Measurements from ENCODE around the gene PIGU. TPM values are rescaled to one million over a fixed set of nuclear protein-coding genes. Genes with fewer than 3 reads are reported as not detected.

PIGU gene
- total RNA-seq, 1 experiment from 2014 or later, result 25.1 TPM

- TF ChIP-seq ZFX (IDR thresholded peaks at IDR 0.05), result no peak
- no peak for TF ChIP-seq EZH2 (IDR thresholded peaks at IDR 0.05)
- no peak for TF ChIP-seq EZH2phosphoT487 (IDR thresholded peaks at IDR 0.05; ENCODE audit: borderline replicate concordance)
- no peak for TF ChIP-seq SP1 (IDR thresholded peaks at IDR 0.05; ENCODE audit: low read depth)
- no peak for TF ChIP-seq RAD21 (IDR thresholded peaks at IDR 0.05; ENCODE audit: low read depth)
- TF ChIP-seq SIN3A (IDR thresholded peaks at IDR 0.05; ENCODE audit: low read depth), result no peak
- TF ChIP-seq MAX (IDR thresholded peaks at IDR 0.05), result no peak
- TF ChIP-seq EGR1 (IDR thresholded peaks at IDR 0.05; ENCODE audit: low read depth), result no peak
- no peak for TF ChIP-seq YY1 (IDR thresholded peaks at IDR 0.05; ENCODE audit: extremely low read depth, insufficient replicate concordance, low read depth, low read length)
- no peak for TF ChIP-seq POLR2A (IDR thresholded peaks at IDR 0.05; ENCODE audit: borderline replicate concordance, extremely low read depth, insufficient read depth, insufficient read length)
- no peak for TF ChIP-seq JUND (IDR thresholded peaks at IDR 0.05)
- TF ChIP-seq CEBPB (IDR thresholded peaks at IDR 0.05; ENCODE audit: low read depth), result no peak
- TF ChIP-seq FOSL1 (IDR thresholded peaks at IDR 0.05; ENCODE audit: low read depth), result no peak
- TF ChIP-seq, protein P1, sequence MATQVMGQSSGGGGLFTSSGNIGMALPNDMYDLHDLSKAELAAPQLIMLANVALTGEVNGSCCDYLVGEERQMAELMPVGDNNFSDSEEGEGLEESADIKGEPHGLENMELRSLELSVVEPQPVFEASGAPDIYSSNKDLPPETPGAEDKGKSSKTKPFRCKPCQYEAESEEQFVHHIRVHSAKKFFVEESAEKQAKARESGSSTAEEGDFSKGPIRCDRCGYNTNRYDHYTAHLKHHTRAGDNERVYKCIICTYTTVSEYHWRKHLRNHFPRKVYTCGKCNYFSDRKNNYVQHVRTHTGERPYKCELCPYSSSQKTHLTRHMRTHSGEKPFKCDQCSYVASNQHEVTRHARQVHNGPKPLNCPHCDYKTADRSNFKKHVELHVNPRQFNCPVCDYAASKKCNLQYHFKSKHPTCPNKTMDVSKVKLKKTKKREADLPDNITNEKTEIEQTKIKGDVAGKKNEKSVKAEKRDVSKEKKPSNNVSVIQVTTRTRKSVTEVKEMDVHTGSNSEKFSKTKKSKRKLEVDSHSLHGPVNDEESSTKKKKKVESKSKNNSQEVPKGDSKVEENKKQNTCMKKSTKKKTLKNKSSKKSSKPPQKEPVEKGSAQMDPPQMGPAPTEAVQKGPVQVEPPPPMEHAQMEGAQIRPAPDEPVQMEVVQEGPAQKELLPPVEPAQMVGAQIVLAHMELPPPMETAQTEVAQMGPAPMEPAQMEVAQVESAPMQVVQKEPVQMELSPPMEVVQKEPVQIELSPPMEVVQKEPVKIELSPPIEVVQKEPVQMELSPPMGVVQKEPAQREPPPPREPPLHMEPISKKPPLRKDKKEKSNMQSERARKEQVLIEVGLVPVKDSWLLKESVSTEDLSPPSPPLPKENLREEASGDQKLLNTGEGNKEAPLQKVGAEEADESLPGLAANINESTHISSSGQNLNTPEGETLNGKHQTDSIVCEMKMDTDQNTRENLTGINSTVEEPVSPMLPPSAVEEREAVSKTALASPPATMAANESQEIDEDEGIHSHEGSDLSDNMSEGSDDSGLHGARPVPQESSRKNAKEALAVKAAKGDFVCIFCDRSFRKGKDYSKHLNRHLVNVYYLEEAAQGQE (IDR thresholded peaks at IDR 0.05; ENCODE audit: low read depth), result no peak
- no peak for TF ChIP-seq ELF1 (IDR thresholded peaks at IDR 0.05; ENCODE audit: borderline replicate concordance, low read depth)
- no peak for TF ChIP-seq CBX3 (IDR thresholded peaks at IDR 0.05; ENCODE audit: low read depth)
- no peak for TF ChIP-seq POLR2AphosphoS5 (IDR thresholded peaks at IDR 0.05; ENCODE audit: low read depth, low read length)
- no peak for TF ChIP-seq CTCF (IDR thresholded peaks at IDR 0.05 in 2 of 3, conservative IDR thresholded peaks at IDR 0.05 in 1 of 3; ENCODE audit: borderline replicate concordance in 1 of 3, insufficient read depth in 1 of 3, low read depth in 2 of 3, low read length in 2 of 3)
- ChIA-PET RAD21 (ENCODE audit: low non-redundant PET in 1 of 2, low total read pairs in 2 of 2, uncharacterized antibody in 2 of 2, unreplicated experiment in 2 of 2) (interaction anchor here in 1 of 2 experiments (0.6 kb wide), 1 partner anchor 135 kb away, joined by 3 read pairs; no protein-coding TSS in a partner anchor), CTCF (interaction anchor here (1.7 kb wide), 1 partner anchor 520 kb away, joined by 4 read pairs; no protein-coding TSS in a partner anchor), POLR2A (no interaction called here)
- BruUV-seq (replicated peaks), result no TSS peak
- no peak for ATAC-seq
- 0 out of 4 replicates have a peak overlapping the region, but pooled peaks of 1 of the 2 experiments have one; percentile 77 for H3K4me3 ChIP-seq (replicated peaks in 1 of 2; ENCODE audit: low read depth in 1 of 2, low read length in 2 of 2)
- no peaks in the 10 kb centered on the region for H3K9me3 ChIP-seq (ENCODE audit: control insufficient read depth in 1 of 2, insufficient read depth in 1 of 2, low read depth in 1 of 2, low read length in 2 of 2)
- H3K9me2 ChIP-seq (ENCODE audit: insufficient read depth), result no peaks in the 10 kb centered on the region
- no peaks in the 10 kb centered on the region for H3K79me2 ChIP-seq (ENCODE audit: insufficient read depth, low read length)
- H3K4me1 ChIP-seq (ENCODE audit: control insufficient read depth in 1 of 2, insufficient read depth in 2 of 2, low read length in 2 of 2), result peaks cover 11 to 50% of the 10 kb centered on the region in 2 experiments
- no peak for DNase-seq (ENCODE audit: low read depth, low spot score)
- intact Hi-C loops (cut with micrococcal nuclease), result no loop called here
- H3K9ac ChIP-seq (ENCODE audit: low read length), result peak overlapping the region; percentile 77; the same call in 1 of the 2 replicates
- H4K20me1 ChIP-seq (ENCODE audit: insufficient read depth), result no peaks in the 10 kb centered on the region
- H3K27me3 ChIP-seq (ENCODE audit: insufficient read depth, low read length), result no peaks in the 10 kb centered on the region
- H3K4me2 ChIP-seq (ENCODE audit: low read length), result peak overlapping the region; percentile 90
- H2AFZ ChIP-seq (ENCODE audit: low read depth, low read length, poor library complexity, severe bottlenecking), result no peak overlapping the region
- no peaks in the 10 kb centered on the region for H3K36me3 ChIP-seq (ENCODE audit: control insufficient read depth in 1 of 2, insufficient read depth in 2 of 2, low read length in 2 of 2)
- no peak overlapping the region for H3K27ac ChIP-seq (ENCODE audit: low read depth, low read length)
These were observed 34.1 kb upstream of the PIGU start for GRCh38 chr20:34710861-34711574.
